HL-60/S4 treated with retinoic acid at 250 ng/mL for 4 days and 3 days (cell line): Measurements from ENCODE around the gene RASA2.

Experiments
- in situ Hi-C: fragments of 300-500 bp; cut with MboI; formaldehyde crosslinking; loops from 2 replicates; pipeline ENCODE4 v1.7.0; 2022; ENCODE audit warnings: low sequenced_read_pairs

The RASA2 gene

DNA sequence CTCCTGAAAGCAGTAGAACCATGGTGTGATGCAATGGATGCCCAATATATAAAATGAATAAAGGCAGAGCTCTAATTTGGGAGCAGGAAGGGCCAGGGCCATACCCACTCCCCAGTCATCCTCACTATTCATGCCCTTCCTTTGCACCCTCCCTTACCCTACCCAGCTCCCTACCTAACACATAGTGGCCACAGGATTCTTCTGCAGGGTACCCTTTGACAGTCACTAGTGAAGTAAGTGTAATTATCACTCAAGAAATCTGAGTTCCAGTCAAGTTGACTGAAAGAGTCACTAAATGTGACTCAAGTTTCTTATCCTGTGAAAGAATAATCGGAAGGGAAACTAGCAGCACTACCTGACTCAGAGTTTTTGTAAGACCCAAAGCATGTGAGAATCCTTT, 69.2 kb downstream of the RASA2 start:
- in situ Hi-C loops = loop anchor here (10.0 to 25.0 kb wide), 2 partner anchors 81 to 244 kb away; no protein-coding TSS in a partner anchor

DNA sequence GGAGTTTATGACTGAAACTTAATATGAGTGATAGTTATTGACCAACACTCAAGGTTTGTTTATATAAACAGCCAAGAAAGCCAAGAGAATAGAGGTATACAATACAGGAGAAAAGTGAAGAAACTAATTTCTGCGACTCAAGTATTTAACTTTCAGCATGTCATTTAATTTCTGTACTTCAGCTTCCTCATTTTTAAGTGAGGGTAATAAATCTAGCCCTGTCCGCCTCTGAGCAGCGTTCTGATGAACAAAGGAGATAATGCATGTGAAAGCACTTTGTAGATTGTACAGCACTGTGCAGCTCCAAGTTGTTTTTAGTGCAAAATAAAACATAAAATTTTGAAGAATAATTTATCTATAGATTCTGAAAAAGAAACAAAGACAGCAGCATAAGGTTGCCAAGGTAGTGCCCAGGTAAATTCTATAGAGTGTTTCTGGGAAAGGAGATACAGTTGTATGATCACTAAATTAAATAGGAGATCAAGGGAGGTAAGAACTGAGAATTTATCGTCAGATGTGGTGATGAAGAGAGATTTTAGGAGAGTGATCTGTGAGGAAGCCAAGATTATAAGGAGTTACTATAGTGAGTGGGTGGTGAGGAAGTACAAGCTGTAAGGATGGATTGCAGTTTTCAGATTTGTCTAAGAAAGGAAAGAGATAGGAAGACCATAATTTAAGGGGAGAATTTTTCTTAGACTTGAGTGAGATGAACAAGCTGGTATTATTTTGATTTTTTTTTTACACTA, 71.3 kb downstream of the RASA2 start:
- in situ Hi-C loops = loop anchor here (10.0 to 25.0 kb wide), 2 partner anchors 83 to 246 kb away; no protein-coding TSS in a partner anchor

GRCh38 chr3:141561426-141562034, 74.7 kb downstream of the RASA2 start:
- in situ Hi-C loops = loop anchor here (25.0 kb wide), 1 partner anchor 249 kb away; no protein-coding TSS in a partner anchor

- in situ Hi-C loops = loop anchor here (25.0 kb wide), 1 partner anchor 252 kb away; no protein-coding TSS in a partner anchor
These were observed 77.4 kb downstream of the RASA2 start for GRCh38 chr3:141564241-141564640.

- in situ Hi-C loops = loop anchor here (25.0 kb wide), 1 partner anchor 258 kb away; no protein-coding TSS in a partner anchor
These were observed 83.2 kb downstream of the RASA2 start for GRCh38 chr3:141570068-141570467.

DNA sequence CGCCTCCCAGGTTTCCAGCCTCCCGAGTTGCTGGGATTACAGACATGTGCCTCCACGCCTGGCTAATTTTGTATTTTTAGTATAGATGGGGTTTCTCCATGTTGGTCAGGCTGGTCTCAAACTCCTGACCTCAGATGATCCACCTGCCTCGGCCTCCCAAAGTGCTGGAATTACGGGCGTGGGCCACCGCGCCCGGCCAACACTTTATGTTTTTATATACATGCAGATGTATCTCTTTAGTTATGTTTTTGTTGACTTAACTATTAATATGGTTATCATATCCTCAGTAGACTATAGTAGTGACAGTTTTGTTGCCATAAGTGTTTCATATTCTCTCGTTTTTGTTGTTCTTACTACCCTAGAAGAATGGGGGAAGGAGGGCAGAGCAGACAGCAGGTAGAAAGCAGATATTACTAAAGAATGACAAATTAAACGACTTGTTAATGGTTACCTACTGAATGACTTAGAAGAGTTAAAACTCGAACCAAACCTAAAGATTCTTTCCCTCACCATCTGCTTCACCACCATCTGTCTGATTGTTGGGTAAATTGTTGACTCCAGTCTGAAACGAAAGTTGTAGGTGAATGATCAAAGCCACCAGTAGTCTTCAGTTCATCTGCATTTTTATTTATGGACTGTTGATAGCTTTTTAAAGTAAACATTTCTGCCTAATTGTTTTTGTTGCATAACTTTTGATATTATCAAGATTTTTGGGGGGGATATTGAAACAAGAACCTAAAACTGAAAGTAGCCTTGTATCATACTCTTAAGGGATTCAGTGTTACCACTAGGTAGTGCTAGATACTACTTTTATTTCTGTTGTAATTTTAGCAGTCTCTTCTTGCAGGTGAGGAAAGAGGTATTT, 89.3 kb downstream of the RASA2 start:
- in situ Hi-C loops = loop anchor here (25.0 kb wide), 1 partner anchor 311 kb away; the partner anchor contains the start of gene ATP1B3

- in situ Hi-C loops = loop anchor here (25.0 kb wide), 1 partner anchor 311 kb away; the partner anchor contains the start of gene ATP1B3
These were observed 89.9 kb downstream of the RASA2 start for GRCh38 chr3:141576744-141577052.

DNA sequence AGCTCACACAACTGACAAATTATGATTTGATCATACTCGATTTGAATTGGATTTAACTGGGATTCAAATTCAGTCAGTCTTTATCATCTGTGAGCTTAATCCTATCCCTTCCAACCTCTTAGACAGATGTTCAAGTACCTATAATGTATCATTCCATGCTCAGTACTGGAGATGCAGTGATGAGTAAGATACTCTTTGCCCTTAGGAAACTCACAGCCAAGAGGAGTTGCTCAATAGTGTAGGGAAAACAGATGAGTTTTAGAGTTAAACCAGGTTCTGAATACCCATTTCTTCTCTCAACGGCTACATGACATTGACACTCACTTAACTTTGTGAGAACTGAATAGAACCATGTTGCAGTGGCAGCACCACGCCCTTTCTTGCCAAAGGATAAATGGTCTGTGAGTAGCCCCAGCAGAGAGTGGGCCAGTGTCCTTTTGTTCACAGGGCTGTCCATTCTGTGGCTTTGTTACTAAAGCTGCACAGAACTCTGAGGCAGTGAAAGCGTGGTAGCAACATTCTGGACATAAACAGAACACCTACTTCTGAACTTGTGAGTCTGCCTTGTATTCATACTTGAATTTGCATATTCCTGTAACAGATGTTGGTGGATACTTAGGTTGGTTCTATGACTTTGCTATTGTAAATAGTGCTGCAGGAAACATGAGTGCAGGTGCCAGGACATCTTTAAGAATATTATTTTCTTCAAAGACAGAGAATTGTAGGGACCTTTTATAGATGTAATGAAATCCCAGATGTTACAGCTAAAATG, 91.6 kb downstream of the RASA2 start:
- in situ Hi-C loops = loop anchor here (25.0 kb wide), 1 partner anchor 309 kb away; the partner anchor contains the start of gene ATP1B3

GRCh38 chr3:141594357-141594756, 107.5 kb downstream of the RASA2 start:
- in situ Hi-C loops = loop anchor here (25.0 kb wide), 1 partner anchor 293 kb away; the partner anchor contains the start of gene ATP1B3

DNA sequence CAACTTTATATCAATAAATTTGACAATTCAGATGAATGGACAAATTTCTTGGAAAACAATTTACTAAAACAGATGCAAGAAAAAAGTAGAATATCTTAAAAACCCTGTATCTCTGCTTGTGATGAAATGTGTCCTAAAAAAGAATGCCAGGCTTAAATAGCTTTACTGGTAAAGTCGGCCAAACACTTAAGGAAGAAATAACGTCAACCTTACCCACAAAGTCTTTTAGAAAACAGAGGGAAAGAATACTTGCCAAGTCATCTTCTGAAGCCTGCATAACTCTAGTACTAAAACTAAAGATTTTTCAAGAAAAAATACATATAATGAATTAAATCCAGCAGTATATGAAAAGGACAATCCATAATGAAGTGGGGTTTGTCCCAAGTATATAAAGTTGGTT, 111.1 kb downstream of the RASA2 start:
- in situ Hi-C loops = loop anchor here (25.0 kb wide), 1 partner anchor 289 kb away; the partner anchor contains the start of gene ATP1B3

DNA sequence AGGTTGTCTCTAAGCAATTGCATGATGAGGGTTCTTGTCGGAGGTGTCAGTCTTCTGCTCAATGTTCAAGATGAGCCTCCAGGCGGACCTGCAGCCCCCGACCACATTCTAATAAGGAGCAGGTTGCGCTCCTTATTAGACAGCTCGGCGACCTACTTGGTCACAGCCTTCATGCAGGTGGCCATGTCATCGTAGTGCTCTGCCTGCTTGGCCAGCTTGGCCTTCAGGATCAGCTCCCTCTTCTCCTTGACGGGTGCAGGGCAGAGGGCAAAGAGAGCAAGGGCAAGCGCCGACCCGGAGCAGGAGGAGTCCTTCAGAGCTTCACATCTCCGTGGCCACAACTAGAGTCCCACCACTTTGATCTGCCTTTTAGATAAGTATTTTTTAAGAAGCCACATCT, 113.5 kb downstream of the RASA2 start:
- in situ Hi-C loops = no loop called here

DNA sequence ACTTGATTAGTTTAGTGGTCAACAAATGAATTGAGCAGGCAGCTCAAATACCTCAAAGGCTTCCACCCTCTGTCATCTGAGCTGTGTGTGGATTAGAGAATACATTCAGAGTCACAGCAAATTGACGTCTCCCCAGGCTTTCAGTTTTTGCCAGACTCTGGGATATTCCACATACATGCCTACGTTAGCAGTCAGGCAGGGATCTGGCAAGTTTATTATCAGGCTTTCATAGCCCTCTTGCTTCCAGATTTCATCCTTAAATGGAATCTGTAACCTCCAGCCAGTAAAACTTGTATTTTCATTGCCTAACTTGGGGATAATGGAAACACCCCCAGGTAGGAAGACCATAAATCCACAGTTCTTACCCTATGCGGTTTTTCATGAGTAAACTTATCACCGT, 115.9 kb downstream of the RASA2 start:
- in situ Hi-C loops = no loop called here

GRCh38 chr3:141603473-141604035, 116.7 kb downstream of the RASA2 start:
- in situ Hi-C loops = no loop called here

DNA sequence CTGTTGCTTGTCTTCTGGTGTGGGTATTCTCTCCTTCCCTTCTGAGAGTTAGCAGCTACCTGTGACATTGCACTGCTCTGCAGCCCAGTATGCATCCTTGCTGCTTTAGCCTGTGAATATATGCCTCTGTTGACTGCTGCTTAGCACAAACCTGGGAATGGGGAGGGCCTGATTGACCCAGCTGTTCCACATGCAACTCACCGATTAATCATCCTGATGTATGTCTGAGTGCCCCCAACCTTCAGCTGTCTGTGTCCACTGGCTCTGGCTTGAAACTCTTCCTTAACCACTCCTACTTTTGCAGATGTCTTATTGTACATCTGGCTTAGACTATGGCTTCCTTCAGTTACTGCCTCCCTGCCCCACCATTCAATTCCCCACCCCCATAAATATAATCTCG, 119.1 kb downstream of the RASA2 start:
- in situ Hi-C loops = no loop called here

DNA sequence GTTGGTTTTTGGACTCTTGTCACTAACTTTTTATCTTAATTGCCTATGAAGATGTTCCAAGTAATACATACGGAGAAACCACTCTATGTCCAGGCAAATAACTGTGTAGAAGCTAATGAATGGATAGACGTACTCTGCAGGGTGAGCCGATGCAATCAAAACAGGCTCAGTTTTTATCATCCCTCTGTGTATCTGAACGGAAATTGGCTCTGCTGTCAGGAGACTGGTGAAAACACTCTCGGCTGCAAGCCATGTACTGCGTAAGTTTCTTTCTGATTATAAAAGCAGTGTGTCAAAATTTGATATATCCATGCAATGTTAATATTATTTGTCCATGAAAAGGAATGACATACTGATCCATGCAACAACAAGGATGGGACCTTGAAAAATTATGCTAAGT, 121.6 kb downstream of the RASA2 start:
- in situ Hi-C loops = no loop called here

- in situ Hi-C loops = no loop called here
These were observed 124.1 kb downstream of the RASA2 start for GRCh38 chr3:141610939-141611338.

- in situ Hi-C loops = no loop called here
These were observed 131.5 kb downstream of the RASA2 start for GRCh38 chr3:141618103-141618910.

GRCh38 chr3:141618938-141619337, 132.1 kb downstream of the RASA2 start:
- in situ Hi-C loops = no loop called here

DNA sequence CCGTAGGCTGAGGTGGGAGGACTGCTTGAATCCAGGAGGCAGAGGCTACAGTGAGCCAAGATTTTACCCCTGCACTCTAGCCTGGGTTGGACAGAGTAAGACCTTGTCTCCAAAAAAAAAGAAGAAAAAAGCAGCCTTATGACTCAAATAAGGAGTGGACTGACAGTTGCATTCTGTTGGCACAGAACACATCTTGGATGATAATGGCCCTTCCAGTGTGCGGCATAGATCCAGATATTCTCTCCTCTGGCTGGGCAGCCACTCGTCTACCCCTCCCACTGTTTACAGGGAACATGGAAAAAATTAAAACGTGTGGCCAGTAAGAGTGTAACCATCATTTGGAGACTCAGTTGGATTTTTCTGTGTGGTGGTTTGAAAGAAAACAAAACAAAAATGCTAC, 132.6 kb downstream of the RASA2 start:
- in situ Hi-C loops = no loop called here
